Activated CD8-positive, alpha-beta memory T cell treated with anti-CD3 and anti-CD28 coated beads for 48 hours (primary cell): ENCODE data around the gene NPC1.
"Not testable (repeated sequence)": the region's sequence is repeated elsewhere in the genome, so short reads cannot be mapped to it uniquely, and the experiment has no call there.

Experiments
- DNase-seq, 3 experiments: peaks; one replicate each; pipeline ENCODE4 v3.0.0-alpha.2; 2020; ENCODE audit warnings: low read depth in 2 of 3, low spot score in 2 of 3

The NPC1 gene

DNA sequence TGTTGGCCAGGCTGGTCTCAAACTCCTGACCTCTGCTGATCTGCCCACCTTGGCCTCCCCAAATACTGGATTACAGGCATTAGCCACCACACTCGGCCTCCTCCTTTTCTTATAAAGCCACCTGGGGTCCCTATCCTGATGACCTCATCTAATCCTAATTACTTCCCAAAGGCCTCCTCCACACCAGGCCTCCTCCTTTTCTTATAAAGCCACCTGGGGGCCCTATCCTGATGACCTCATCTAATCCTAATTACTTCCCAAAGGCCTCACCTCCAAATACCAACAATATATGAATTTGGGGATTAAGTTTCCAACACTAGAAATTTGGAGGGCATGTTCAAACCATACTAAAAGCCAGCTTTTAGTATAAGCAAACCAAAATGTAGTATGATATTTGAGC, 92.7 kb downstream of the NPC1 start:
- no peak for DNase-seq

DNA sequence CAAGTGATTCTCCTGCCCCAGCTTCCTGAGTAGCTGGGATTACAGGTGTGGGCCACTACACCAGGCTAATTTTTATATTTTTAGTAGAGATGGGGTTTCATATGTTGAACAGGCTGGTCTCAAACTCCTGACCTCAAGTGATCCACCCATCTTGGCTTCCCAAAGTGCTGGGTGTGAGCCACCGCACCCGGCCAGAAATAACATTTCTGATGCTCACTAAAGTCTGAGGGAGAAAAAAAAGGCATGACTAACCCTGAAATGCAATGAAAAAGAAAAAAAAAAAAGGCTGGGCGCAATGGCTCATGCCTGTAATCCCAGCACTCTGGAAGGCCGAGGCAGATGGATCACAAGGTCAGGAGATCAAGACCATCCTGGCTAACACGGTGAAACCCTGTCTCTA, 96.7 kb downstream of the NPC1 start:
- not testable (repeated sequence) for DNase-seq

DNA sequence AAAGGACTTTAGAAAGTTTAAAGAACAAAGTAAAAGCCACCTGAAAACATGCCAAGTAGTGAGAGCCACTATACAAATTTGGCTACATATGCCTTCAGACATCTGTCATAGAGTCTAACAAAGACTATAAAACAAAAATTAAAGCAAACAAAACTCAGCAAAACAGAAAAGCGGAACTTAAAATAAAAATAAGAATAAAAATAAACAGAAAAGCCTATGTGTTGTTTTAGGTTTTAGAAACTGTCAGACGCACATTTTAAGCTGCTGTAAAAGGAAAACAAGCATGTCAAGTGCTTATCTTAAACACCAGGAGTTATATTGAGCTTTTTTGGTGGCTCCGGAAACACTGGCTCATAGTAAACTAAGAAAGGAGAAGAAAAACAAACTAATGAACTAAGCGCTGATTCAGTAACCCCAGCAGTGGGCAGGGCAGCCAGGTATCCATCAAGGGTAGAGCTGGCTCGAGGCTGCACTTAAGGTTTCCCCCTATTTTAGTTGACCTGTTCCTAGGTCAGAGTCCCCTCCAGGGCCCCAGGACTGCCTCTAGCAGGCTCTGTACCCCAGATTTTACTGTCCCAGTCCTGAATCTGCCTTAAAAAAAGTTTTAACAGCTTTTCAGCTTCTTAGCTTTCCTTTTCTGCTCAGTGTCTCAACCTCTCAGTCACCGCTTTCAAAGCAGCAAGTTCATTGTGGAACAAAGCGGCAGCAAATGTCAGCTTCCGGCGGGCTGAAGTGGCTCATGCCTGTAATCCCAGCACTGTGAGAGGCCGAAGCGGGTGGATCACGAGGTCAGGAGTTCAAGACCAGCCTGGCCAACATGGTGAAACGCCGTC, 98.4 kb downstream of the NPC1 start:
- DNase-seq = no peak

DNA sequence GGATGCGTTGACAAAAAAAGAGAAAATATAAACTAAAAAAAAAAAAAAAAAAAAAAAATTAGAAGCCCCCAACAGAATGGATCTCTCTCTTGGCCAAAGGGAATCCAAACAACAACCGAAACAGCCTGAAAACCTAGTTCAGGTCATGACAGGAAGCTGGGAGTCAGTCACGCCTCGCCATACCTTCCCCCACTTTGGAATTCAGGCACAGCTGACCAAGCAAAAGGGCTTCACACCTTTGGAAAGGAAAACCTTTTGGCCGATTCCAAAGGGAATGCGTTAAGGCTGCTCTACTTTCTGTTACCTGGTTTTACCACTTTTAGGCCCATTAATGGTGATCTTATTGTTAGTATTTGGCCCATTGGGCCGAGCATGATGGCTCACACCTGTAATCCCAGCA, 100.9 kb downstream of the NPC1 start:
- no peak for DNase-seq

DNA sequence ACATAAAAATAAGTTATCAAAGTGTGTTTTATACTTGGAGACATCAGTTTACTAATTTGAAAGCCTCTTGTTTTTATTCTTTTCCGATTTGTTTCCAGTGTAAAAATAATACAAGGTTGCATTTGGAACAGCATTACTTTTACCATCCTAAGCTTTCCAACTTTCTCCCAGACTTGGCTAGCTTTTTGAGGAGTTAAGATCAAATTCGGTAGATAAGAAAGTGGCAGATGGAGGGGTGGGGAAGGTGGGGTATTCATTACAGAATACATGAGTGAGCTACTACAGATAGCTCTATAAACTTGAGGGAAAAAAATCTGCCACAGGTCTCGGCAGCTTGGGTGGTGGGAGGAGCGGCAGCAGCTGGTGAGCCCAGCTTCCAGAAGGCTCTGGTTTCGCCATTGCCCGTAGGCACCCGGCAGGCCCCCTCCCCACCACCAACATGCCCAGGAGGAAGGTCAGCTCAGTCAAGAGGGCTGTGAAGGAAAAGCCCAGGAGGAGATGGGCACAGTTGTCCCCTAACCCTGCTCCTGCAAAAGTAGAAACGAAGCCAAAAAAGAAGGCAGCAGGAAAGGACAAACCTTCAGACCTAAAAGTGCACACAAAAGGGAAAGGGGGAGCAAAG, 101.6 kb downstream of the NPC1 start:
- no peak for DNase-seq
